Osteocyte (in vitro differentiated cells): ENCODE results near the gene OTUB2. TPM values are rescaled to one million over a fixed set of nuclear protein-coding genes. Genes with fewer than 3 reads are reported as not detected.

Experiments
- DNase-seq: peaks from one replicate; pipeline ENCODE4 v3.0.0; 2021; ENCODE audit warnings: mixed read lengths; ENCODE audit not compliant: unreplicated experiment; ENCODE audit errors: extremely low spot score
- H3K27ac Mint-ChIP-seq: one replicate; pipeline ENCODE4 v1.8.0; 2021; ENCODE audit warnings: mild to moderate bottlenecking, mixed read lengths; ENCODE audit not compliant: unreplicated experiment
- H3K27me3 Mint-ChIP-seq: one replicate; pipeline ENCODE4 v1.8.0; 2021; ENCODE audit warnings: mixed read lengths; ENCODE audit not compliant: unreplicated experiment
- H3K36me3 Mint-ChIP-seq: one replicate; pipeline ENCODE4 v1.8.0; 2021; ENCODE audit warnings: mixed read lengths; ENCODE audit not compliant: unreplicated experiment
- H3K4me1 Mint-ChIP-seq: one replicate; pipeline ENCODE4 v1.8.0; 2021; ENCODE audit warnings: mixed read lengths; ENCODE audit not compliant: unreplicated experiment
- H3K4me3 Mint-ChIP-seq: one replicate; pipeline ENCODE4 v1.8.0; 2021; ENCODE audit warnings: mild to moderate bottlenecking, moderate library complexity, mixed read lengths; ENCODE audit not compliant: unreplicated experiment
- H3K9me3 Mint-ChIP-seq: one replicate; pipeline ENCODE4 v1.8.0; 2021; ENCODE audit warnings: mixed read lengths; ENCODE audit not compliant: unreplicated experiment
- CTCF ChIP-seq: fragments of 200-600 bp; sonication (generic); IDR thresholded peaks from 2 replicates; pipeline ENCODE4 v1.5.0; 2021; ENCODE audit warnings: antibody characterized with exemption, mild to moderate bottlenecking, moderate library complexity
- long read RNA-seq: library from polyadenylated mRNA; unstranded; transcript quantifications from one replicate; pipeline ENCODE4 v2.0.0, GENCODE V29; 2021
- total RNA-seq: library from RNA; stranded (reverse); gene quantifications from 2 replicates; pipeline ENCODE4 v1.2.1, GENCODE V29; 2021

Gene OTUB2
- total RNA-seq = 1.3 TPM in 2 replicates
- long read RNA-seq, partial matches to known transcripts = 0 of 2 reads
- long read RNA-seq, other reads (novel, unspliced or antisense) = 0 of 2 reads

- no peaks in the 10 kb centered on the region for H3K36me3 Mint-ChIP-seq
- no peak within 1 kb of the TSS for H3K27ac Mint-ChIP-seq
- DNase-seq = peak; percentile 97
- peaks cover 8% of the 10 kb centered on the region for H3K4me1 Mint-ChIP-seq
- peak within 1 kb of the TSS; percentile 66 for H3K4me3 Mint-ChIP-seq
- H3K27me3 Mint-ChIP-seq = peaks cover 7% of the 10 kb centered on the region
- H3K9me3 Mint-ChIP-seq = no peaks in the 10 kb centered on the region
- TF ChIP-seq CTCF = no peak
These were observed at the start of gene OTUB2 for GRCh38 chr14:94026173-94026888. Gene OTUB2 (plus strand): TSS chr14:94026340. CDS start chr14:94026538, 198 bp downstream.

- Mint-ChIP-seq H3K4me3 (no peak within 1 kb of the TSS), H3K9me3 (no peaks in the 10 kb centered on the region), H3K4me1 (no peaks in the 10 kb centered on the region), H3K36me3 (no peaks in the 10 kb centered on the region), H3K27ac (no peak within 1 kb of the TSS), H3K27me3 (peaks cover 47% of the 10 kb centered on the region)
- TF ChIP-seq CTCF = no peak
- DNase-seq = no peak
These were observed 49.6 kb upstream of the OTUB2 start, which contains the start of gene ASB2 for GRCh38 chr14:93976477-93977057. Gene ASB2 (minus strand): TSS chr14:93976570. CDS start chr14:93964539, 12,031 bp downstream.

- H3K4me1 Mint-ChIP-seq = no peaks in the 10 kb centered on the region
- H3K9me3 Mint-ChIP-seq = no peaks in the 10 kb centered on the region
- no peak for DNase-seq
- no peak overlapping the region for H3K4me3 Mint-ChIP-seq
- H3K36me3 Mint-ChIP-seq = no peaks in the 10 kb centered on the region
- no peak for TF ChIP-seq CTCF
- peaks cover 46% of the 10 kb centered on the region for H3K27me3 Mint-ChIP-seq
- H3K27ac Mint-ChIP-seq = no peak overlapping the region
These were observed 49.0 kb upstream of the OTUB2 start for GRCh38 chr14:93977171-93977570.

- DNase-seq = no peak
- Mint-ChIP-seq H3K4me3 (no peak overlapping the region), H3K9me3 (no peaks in the 10 kb centered on the region), H3K36me3 (no peaks in the 10 kb centered on the region), H3K27ac (no peak overlapping the region), H3K27me3 (peaks cover 43% of the 10 kb centered on the region), H3K4me1 (no peaks in the 10 kb centered on the region)
- TF ChIP-seq CTCF = no peak
These were observed 48.2 kb upstream of the OTUB2 start for GRCh38 chr14:93977790-93978581.
